AG10803 (cell line): ENCODE results near the gene IGFBP6.
"Not testable (repeated sequence)": the region's sequence is repeated elsewhere in the genome, so short reads cannot be mapped to it uniquely, and the experiment has no call there.

Experiments
- DNase-seq: peaks from one replicate; pipeline ENCODE4 v3.0.0; 2010; ENCODE audit warnings: low read depth
- H3K4me3 ChIP-seq: 2 replicates; pipeline ENCODE4 v1.5.1; 2011; ENCODE audit warnings: mild to moderate bottlenecking, low read length, control low read depth
- TF ChIP-seq, protein P1 (sequence below): conservative IDR thresholded peaks from 2 replicates; pipeline ENCODE4 v1.5.1; 2011; ENCODE audit warnings: mild to moderate bottlenecking, low read length, control low read depth, inconsistent platforms

IGFBP6 gene

GRCh38 chr12:53086361-53086760, 11.1 kb upstream of the IGFBP6 start:
- TF ChIP-seq, protein P1, sequence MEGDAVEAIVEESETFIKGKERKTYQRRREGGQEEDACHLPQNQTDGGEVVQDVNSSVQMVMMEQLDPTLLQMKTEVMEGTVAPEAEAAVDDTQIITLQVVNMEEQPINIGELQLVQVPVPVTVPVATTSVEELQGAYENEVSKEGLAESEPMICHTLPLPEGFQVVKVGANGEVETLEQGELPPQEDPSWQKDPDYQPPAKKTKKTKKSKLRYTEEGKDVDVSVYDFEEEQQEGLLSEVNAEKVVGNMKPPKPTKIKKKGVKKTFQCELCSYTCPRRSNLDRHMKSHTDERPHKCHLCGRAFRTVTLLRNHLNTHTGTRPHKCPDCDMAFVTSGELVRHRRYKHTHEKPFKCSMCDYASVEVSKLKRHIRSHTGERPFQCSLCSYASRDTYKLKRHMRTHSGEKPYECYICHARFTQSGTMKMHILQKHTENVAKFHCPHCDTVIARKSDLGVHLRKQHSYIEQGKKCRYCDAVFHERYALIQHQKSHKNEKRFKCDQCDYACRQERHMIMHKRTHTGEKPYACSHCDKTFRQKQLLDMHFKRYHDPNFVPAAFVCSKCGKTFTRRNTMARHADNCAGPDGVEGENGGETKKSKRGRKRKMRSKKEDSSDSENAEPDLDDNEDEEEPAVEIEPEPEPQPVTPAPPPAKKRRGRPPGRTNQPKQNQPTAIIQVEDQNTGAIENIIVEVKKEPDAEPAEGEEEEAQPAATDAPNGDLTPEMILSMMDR, result no peak
- DNase-seq, result no peak
- H3K4me3 ChIP-seq, result no peak overlapping the region

- DNase-seq, result no peak
- TF ChIP-seq, protein P1, result no peak
- H3K4me3 ChIP-seq, result no peak overlapping the region
Observed at GRCh38 chr12:53090105-53090504, 7.4 kb upstream of the IGFBP6 start.

- no peak overlapping the region for H3K4me3 ChIP-seq
- TF ChIP-seq, protein P1, result no peak
- no peak for DNase-seq
Observed at GRCh38 chr12:53090554-53090953, 6.9 kb upstream of the IGFBP6 start.

DNA sequence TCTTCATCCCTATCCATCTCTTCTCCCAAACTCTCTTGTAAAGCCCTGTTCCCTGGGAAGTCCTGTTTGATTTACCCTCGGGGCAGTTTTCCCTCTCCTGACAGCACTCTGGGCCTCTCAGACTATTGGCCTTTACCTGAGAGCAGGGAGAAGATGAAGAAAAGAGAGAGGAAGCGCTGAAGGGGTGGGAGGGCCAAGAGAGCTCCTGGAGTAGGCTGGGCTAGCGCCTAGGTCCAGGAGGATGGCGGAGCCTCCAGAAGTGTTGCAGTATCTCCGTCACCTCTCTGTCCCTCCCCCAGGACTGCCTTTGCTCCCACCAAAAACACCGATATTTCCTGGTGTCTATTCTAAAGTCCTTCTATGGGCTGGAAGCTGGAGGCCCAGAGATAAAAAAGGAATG, 5.7 kb upstream of the IGFBP6 start:
- TF ChIP-seq, protein P1, result no peak
- DNase-seq, result no peak
- no peak overlapping the region for H3K4me3 ChIP-seq

DNA sequence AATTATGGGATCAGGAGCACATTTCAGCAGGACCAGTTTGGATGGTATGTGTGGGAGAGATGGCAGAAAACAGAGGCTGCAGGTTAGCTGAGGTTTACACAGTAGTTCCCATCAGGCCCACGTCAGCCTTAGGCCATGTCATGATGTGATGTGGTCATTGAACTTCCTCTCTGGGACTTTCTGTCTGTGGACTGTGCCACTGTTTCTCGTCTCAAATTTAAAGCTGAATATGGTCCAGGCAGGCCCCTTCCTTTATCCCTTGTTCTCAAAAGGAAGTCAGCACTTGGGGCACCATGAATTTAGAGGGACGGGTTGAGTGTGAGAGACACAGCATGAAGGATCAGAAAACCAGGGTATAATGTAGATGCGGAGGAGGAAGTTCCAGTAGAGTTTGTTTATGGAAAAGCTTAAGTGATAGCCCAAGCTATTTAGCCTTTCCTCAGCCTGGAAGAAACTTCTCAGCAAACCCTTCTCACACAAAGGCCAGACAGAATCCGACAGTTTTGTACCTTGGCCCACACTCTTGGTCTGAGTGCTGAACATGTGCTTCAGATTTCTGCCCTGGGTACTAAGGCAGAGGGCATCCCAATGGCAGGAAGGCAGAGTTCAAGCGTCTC, 3.6 kb upstream of the IGFBP6 start:
- H3K4me3 ChIP-seq, result no peak overlapping the region
- DNase-seq, result no peak
- TF ChIP-seq, protein P1, result no peak

GRCh38 chr12:53094394-53094787, 3.1 kb upstream of the IGFBP6 start:
- no peak overlapping the region for H3K4me3 ChIP-seq
- no peak for DNase-seq
- TF ChIP-seq, protein P1, result no peak

- H3K4me3 ChIP-seq, DNase-seq: not testable (repeated sequence)
Observed at GRCh38 chr12:53094796-53095595, 2.5 kb upstream of the IGFBP6 start.

DNA sequence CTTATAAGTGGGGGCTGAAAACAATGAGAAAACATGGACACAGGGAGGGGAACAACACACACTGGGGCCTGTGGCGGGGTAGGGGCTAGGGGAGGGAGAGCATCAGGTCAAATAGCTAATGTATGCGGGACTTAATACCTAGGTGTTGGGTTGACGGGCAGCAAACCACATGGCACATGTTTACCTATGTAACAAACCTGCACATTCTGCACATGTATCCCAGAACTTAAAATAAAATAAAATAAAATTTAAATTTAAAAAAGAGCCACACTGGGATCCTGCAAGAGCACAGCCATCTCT, 1.9 kb upstream of the IGFBP6 start:
- H3K4me3 ChIP-seq, result not testable (repeated sequence)

More for the DNA sequence above, 1.9 kb upstream of the IGFBP6 start:
- not testable (repeated sequence) for DNase-seq
